Astrocyte of the spinal cord (primary cell): ENCODE results near the gene CFD.

ENCODE experiments used
- DNase-seq: peaks from one replicate; pipeline ENCODE4 v3.0.0; 2011; ENCODE audit warnings: low read depth, low spot score
- H3K4me3 ChIP-seq: 2 replicates; pipeline ENCODE4 v1.5.1; 2011; ENCODE audit warnings: low read depth, mild to moderate bottlenecking, low read length, moderate library complexity
- CTCF ChIP-seq: IDR thresholded peaks from 2 replicates; pipeline ENCODE4 v1.5.1; 2012; ENCODE audit warnings: low read depth, mild to moderate bottlenecking, low read length, inconsistent platforms
- in situ Hi-C: cut with HindIII; loops from 2 replicates; pipeline ENCODE4 v1.10.0; 2017; ENCODE audit warnings: low sequenced_read_pairs

The CFD gene

GRCh38 chr19:827314-827709 lies 32.2 kb upstream of the CFD start:
- no peak for DNase-seq
- no peak overlapping the region for H3K4me3 ChIP-seq
- no peak for TF ChIP-seq CTCF
- in situ Hi-C loops, result no loop called here

- no peak for DNase-seq
- no peak for TF ChIP-seq CTCF
- no peak within 1 kb of the TSS for H3K4me3 ChIP-seq
- in situ Hi-C loops, result no loop called here
Observed at GRCh38 chr19:827710-828321, 31.6 kb upstream of the CFD start, which contains the start of gene AZU1. Gene AZU1, plus strand, starts transcription at chr19:827837. Its CDS starts 10 bp downstream, at chr19:827847.

- no peak for DNase-seq
- H3K4me3 ChIP-seq, result no peak overlapping the region
- TF ChIP-seq CTCF, result no peak
- in situ Hi-C loops, result no loop called here
Observed at GRCh38 chr19:829129-829758, 30.2 kb upstream of the CFD start.

DNA sequence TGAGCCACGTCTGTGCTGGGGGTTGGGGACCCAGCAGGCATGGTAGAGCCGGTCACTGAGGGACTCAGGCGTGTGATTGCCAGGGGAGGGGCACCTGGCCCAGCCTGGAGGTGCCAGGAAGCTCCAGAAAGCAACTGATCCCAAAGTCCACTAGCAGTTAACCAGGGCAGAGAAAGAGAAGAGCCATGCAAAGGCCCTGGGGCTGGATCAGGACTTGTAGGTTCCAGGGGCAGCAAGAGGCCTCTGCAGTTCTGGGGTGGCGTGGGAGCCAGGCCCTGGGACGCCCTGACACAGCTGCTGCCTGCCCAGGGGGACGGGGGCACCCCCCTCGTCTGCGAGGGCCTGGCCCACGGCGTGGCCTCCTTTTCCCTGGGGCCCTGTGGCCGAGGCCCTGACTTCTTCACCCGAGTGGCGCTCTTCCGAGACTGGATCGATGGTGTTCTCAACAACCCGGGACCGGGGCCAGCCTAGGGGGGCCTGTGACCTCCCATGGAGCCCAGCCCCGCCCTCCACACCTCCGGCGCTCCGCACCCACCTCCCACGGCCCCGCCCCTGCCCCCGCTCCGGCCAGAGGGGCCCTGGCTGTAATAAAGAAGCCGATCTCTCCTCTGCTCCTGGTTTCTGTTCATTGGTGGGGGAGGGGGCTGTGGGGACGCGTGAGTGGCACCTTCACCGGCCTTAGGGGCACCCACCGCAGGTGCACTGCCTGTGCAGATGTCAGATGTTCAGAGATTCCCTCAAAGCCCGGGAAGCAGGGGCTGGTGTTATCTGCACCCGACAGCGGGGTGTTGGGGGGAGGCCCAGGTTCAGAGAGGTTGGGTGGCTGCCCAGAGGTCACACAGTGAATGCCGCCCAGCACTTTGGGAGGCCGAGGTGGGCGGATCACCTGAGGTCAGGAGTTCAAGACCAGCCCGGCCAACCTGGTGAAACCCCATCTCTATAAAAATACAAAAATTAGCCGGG lies 27.8 kb upstream of the CFD start:
- H3K4me3 ChIP-seq, result no peak overlapping the region
- no peak for DNase-seq
- in situ Hi-C loops, result no loop called here
- TF ChIP-seq CTCF, result no peak

DNA sequence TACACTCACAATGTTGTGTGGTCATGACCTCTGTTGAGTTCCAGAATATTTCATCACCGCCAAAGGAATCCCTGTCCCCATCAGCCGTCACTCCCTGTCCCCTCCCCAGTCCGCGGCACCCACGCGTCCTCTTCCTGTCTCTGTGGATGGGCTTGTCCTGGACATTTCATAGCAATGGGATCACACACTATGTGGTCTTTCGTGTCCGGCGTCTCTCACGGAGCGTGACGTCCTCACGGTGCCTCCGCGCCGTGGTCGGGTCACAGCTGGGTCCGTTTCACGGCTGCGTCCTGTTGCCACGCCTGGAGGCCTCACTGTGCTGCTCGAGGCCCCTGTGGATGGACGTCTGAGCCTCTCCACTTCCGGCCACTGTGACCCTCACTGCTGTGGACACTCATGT lies 25.2 kb upstream of the CFD start:
- no peak overlapping the region for H3K4me3 ChIP-seq
- no peak for TF ChIP-seq CTCF
- in situ Hi-C loops, result no loop called here
- no peak for DNase-seq

- no peak for TF ChIP-seq CTCF
- H3K4me3 ChIP-seq, result no peak overlapping the region
- DNase-seq, result no peak
- in situ Hi-C loops, result no loop called here
Observed at GRCh38 chr19:835210-835810, 24.2 kb upstream of the CFD start.
